Epithelial cell of esophagus (primary cell): ENCODE measurements around the gene DUS2.

Experiments
- DNase-seq: peaks from one replicate; pipeline ENCODE4 v3.0.0; 2010; ENCODE audit warnings: low read depth
- H3K4me3 ChIP-seq: 2 replicates; pipeline ENCODE4 v1.5.1; 2011; ENCODE audit warnings: mild to moderate bottlenecking, low read length, control low read depth
- CTCF ChIP-seq: IDR thresholded peaks from 2 replicates; pipeline ENCODE4 v1.5.1; 2011; ENCODE audit warnings: low read depth, mild to moderate bottlenecking, low read length, control low read depth, inconsistent platforms; ENCODE audit not compliant: insufficient read depth; ENCODE audit errors: missing control alignments

Gene DUS2

GRCh38 chr16:68083239-68083781 lies 60.2 kb downstream of the DUS2 start:
- no peak for DNase-seq
- no peak for TF ChIP-seq CTCF
- H3K4me3 ChIP-seq = no peak overlapping the region

- TF ChIP-seq CTCF = no peak
- peak overlapping the region; percentile 58 for H3K4me3 ChIP-seq
- DNase-seq = no peak
These were observed 60.9 kb downstream of the DUS2 start for GRCh38 chr16:68083861-68084503.

- peak overlapping the region; percentile 58 for H3K4me3 ChIP-seq
- peak; percentile 39 for DNase-seq
- no peak for TF ChIP-seq CTCF
These were observed 61.6 kb downstream of the DUS2 start for GRCh38 chr16:68084504-68085258.

- peak within 1 kb of the TSS; percentile 62 for H3K4me3 ChIP-seq
- no peak for TF ChIP-seq CTCF
These were observed 62.4 kb downstream of the DUS2 start, which contains the start of gene NFATC3 for GRCh38 chr16:68085259-68086071. Gene NFATC3 (plus strand): TSS chr16:68085370. CDS start chr16:68085682, 312 bp downstream.

DNA sequence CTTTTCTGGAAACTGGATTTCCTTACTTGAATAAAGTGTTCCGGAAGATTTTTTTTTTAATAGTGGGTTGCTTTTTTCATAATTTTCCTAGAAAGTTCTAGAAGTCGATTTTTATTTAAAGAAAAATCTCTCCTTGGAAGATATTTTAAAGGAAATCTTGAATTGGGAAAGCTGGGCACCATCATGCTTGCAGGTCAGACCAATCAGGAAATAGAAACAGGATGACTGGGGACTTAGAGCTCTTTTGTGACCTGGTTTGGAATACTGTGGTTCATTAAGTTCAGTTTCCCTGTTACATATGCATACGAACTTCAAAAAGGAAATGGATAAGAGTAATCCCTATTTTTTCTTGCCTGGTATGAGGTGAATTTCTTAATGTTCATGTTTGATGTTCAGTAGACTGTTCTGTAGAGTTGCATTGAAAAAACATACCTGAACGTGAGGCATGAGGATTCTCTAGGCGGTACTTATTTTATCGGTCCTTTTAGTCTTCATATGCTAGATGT lies 63.3 kb downstream of the DUS2 start:
- H3K4me3 ChIP-seq = peak overlapping the region; percentile 62
- peak; percentile 55 for DNase-seq
- no peak for TF ChIP-seq CTCF

More at GRCh38 chr16:68085259-68086071, 62.4 kb downstream of the DUS2 start, which contains the start of gene NFATC3:
- DNase-seq = peak; percentile 98

DNA sequence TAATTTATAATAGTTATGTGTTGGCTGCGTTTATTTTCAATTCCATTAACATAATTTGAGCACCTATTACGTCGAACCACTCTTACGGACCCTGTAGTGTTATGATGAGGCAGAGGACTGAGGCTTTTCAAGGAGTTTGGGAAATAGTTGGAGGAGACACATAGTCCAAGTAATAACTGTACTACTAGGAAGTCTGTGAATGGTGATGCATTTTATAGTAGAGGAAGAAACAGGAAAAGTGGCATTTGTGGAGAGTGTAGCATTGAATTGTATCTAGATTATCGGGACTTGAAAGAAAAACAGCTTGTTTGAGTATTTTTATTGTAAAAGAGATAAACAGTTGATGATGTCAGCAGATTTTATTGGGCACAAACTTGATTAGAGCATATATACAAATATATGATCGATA lies 63.8 kb downstream of the DUS2 start:
- DNase-seq = no peak
- peak overlapping the region; percentile 62 for H3K4me3 ChIP-seq
- TF ChIP-seq CTCF = no peak
